HEK293T (cell line): ENCODE measurements around the gene FXYD3.

Source experiments
- BHLHE40 ChIP-seq: fragments of 450-650 bp; IDR thresholded peaks from 2 replicates; pipeline ENCODE4 v1.6.1; 2016; ENCODE audit warnings: mild to moderate bottlenecking, moderate library complexity, borderline replicate concordance
- CTBP1 ChIP-seq: fragments of 450-650 bp; IDR thresholded peaks from 2 replicates; pipeline ENCODE4 v1.6.1; 2016; ENCODE audit warnings: borderline replicate concordance
- FOXM1 ChIP-seq: fragments of 450-650 bp; IDR thresholded peaks from 2 replicates; pipeline ENCODE4 v1.6.1; 2017; ENCODE audit warnings: mild to moderate bottlenecking, borderline replicate concordance
- HDGF ChIP-seq: fragments of 450-650 bp; IDR thresholded peaks from 2 replicates; pipeline ENCODE4 v1.6.1; 2017; ENCODE audit warnings: antibody characterized with exemption, borderline replicate concordance
- LEF1 ChIP-seq: fragments of 450-650 bp; IDR thresholded peaks from 2 replicates; pipeline ENCODE4 v1.6.1; 2017; ENCODE audit warnings: mild to moderate bottlenecking, borderline replicate concordance
- PKNOX1 ChIP-seq: fragments of 450-650 bp; IDR thresholded peaks from 2 replicates; pipeline ENCODE4 v1.6.1; 2016
- SP1 ChIP-seq: fragments of 450-650 bp; IDR thresholded peaks from 2 replicates; pipeline ENCODE4 v1.6.1; 2017
- TARDBP ChIP-seq: fragments of 450-650 bp; IDR thresholded peaks from 2 replicates; pipeline ENCODE4 v1.6.1; 2016

- TF ChIP-seq TARDBP: no peak
- no peak for TF ChIP-seq PKNOX1
- TF ChIP-seq LEF1: no peak
- TF ChIP-seq BHLHE40: no peak
- no peak for TF ChIP-seq HDGF
- no peak for TF ChIP-seq FOXM1
- TF ChIP-seq SP1: no peak
- TF ChIP-seq CTBP1: no peak
These were observed 45.2 kb upstream of the FXYD3 start for GRCh38 chr19:35070471-35070870.
